Prostate gland (tissue), 2 donors: Measurements from ENCODE around the gene CDC37. TPM values are rescaled to one million over a fixed set of nuclear protein-coding genes. Genes with fewer than 3 reads are reported as not detected.

Experiments used
- DNase-seq: peaks from one replicate; pipeline ENCODE4 v3.0.0-alpha.2; 2019; ENCODE audit warnings: low spot score
- H3K27ac ChIP-seq, 2 donors: fragments of 200-600 bp; sonication (generic); 2 replicates each; pipeline ENCODE4 v1.5.1; 2017 to 2019
- H3K27me3 ChIP-seq: fragments of 200-600 bp; sonication (generic); replicated peaks from 2 replicates; pipeline ENCODE4 v1.5.1; 2019; ENCODE audit not compliant: insufficient read depth
- H3K36me3 ChIP-seq, 2 donors: fragments of 200-600 bp; sonication (generic); 1 replicate in 1 of 2; 2 replicates in 1 of 2; pipeline versions ENCODE4 v1.5.1 to v1.8.1; 2017 to 2019
- H3K4me1 ChIP-seq: fragments of 200-600 bp; sonication (generic); replicated peaks from 2 replicates; pipeline ENCODE4 v1.5.1; 2019
- H3K4me3 ChIP-seq, 2 donors: fragments of 200-600 bp; sonication (generic); 2 replicates each; pipeline ENCODE4 v1.5.1; 2017 to 2019
- H3K9me3 ChIP-seq: fragments of 200-600 bp; sonication (generic); 2 replicates; pipeline ENCODE4 v1.5.1; 2017
- POLR2A ChIP-seq: fragments of 450-650 bp; IDR thresholded peaks from one replicate; pipeline ENCODE4 v1.6.1; 2016; ENCODE audit warnings: antibody characterized with exemption, mild to moderate bottlenecking
- POLR2AphosphoS5 ChIP-seq: sonication (generic); formaldehyde crosslinking; IDR thresholded peaks from one replicate; pipeline ENCODE4 v1.6.1; 2017; ENCODE audit warnings: antibody characterized with exemption
- WGBS: methylation state at CpG from one replicate; pipeline ENCODE4 v1.1.5; 2018; 5-methylcytosine and 5-hydroxymethylcytosine counted together
- intact Hi-C: fragments of 100-400 bp; cut with DNase I; formaldehyde crosslinking; loops from one replicate; pipeline ENCODE4 v1.14.2; 2022
- total RNA-seq, 2 donors: library from RNA; depleted of rRNA; stranded (reverse); fragments of >200 nt; gene quantifications; one replicate each; pipeline ENCODE4 v1.1.0, GENCODE V29; 2016
- TF ChIP-seq, protein P1 (sequence below), 4 experiments: fragments of 200-600 bp in 2 of 4; fragments of 450-650 bp in 2 of 4; sonication (generic) in 2 of 4; IDR thresholded peaks; 1 replicate in 3 of 4; 2 replicates in 1 of 4; pipeline ENCODE4 v1.5.1; 2016 to 2019; ENCODE audit warnings: antibody characterized with exemption in 4 of 4, mild to moderate bottlenecking in 2 of 4, moderate library complexity in 2 of 4

The CDC37 gene
- total RNA-seq, 2 donors from 2014 or later: 135 to 159 TPM

DNA sequence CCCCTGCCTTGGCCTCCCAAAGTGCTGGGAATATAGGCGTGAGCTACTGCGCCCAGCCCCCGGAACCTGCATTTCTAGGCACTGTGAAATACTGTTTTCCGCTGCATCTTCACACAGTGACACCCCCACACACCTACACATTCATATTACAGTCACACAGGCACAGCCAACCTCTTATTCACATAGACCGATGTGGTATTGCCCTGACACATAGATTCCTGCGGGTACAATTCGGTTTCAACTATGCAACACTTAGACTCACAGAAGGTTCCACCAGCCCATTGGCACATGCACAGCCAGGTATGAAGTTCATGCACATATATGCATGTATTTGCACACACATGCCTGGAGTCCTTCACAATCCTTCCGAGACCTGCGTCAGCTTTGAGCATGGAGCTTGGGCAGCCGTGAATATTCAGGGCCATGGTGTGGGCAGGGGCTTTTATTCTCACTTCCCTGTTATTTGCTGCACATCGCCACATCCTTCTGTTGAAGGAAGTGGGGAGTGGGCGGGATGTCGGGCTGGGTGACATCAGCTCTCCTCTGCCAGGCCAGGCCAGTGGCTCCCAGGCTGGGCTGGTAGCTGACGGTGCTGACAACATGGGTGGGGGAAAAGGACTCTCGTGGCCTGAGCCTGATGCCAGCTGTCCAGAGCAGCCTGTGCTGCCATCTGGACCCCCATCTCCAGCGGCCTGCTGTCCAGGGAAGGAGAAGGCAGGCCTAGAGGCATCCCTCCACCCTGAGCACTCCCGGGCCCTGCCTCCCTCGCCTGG is 5.4 kb upstream of the CDC37 start:
- Histone ChIP-seq H3K27me3 (no peaks in the 10 kb centered on the region), H3K4me3 (no peak overlapping the region), H3K4me1 (peaks cover 10% of the 10 kb centered on the region), H3K36me3 (no peaks in the 10 kb centered on the region), H3K9me3 (no peaks in the 10 kb centered on the region), H3K27ac (no peak overlapping the region)
- TF ChIP-seq POLR2AphosphoS5: no peak
- DNase-seq: no peak
- 57% methylated on average over 18 of the region's 18 CpGs for WGBS
- intact Hi-C loops: no loop called here

DNA sequence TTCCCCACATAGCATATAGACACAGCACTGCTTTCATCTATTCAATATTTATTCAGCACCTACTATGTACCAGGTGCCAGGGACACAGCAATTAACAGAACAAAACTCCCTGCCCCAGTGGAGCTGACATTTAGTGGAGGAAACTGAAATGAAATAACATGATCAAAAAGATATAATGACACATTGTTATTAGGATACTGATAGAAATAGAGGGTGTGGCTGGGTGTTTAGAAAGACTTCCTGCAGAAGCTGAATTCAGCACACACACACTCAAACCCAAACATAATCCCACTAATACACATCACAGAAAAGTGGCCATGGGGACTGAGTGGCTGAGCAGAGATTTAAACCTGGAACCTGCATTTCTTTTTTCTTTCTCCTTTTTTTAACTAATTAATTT is 3.8 kb upstream of the CDC37 start:
- no peak for TF ChIP-seq POLR2A
- no peak for TF ChIP-seq POLR2AphosphoS5
- TF ChIP-seq, protein P1, sequence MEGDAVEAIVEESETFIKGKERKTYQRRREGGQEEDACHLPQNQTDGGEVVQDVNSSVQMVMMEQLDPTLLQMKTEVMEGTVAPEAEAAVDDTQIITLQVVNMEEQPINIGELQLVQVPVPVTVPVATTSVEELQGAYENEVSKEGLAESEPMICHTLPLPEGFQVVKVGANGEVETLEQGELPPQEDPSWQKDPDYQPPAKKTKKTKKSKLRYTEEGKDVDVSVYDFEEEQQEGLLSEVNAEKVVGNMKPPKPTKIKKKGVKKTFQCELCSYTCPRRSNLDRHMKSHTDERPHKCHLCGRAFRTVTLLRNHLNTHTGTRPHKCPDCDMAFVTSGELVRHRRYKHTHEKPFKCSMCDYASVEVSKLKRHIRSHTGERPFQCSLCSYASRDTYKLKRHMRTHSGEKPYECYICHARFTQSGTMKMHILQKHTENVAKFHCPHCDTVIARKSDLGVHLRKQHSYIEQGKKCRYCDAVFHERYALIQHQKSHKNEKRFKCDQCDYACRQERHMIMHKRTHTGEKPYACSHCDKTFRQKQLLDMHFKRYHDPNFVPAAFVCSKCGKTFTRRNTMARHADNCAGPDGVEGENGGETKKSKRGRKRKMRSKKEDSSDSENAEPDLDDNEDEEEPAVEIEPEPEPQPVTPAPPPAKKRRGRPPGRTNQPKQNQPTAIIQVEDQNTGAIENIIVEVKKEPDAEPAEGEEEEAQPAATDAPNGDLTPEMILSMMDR (IDR thresholded peaks at IDR 0.05): no peak
- intact Hi-C loops: no loop called here

DNA sequence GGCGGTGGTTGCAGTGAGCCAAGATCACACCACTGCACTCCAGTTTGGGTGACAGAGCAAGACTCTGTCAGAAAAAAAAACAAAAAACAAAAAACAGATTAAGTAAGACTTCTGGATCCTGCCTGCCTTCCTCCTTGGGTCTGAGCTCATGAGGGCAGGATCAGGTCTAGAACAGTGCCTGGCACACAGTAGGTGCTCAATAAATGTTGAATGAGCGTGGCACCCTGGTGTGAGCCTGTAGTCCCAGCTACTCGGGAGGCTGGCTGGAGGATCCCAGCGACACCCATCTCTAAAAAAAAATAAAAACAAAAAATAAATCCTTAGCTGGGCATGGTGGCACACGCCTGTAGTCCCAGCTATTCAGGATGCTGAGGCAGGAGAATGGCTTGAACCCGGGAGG is 2.8 kb upstream of the CDC37 start:
- Histone ChIP-seq H3K36me3 (no peaks in the 10 kb centered on the region), H3K27ac (no peak overlapping the region), H3K4me1 (peaks cover 12% of the 10 kb centered on the region), H3K9me3 (no peaks in the 10 kb centered on the region), H3K27me3 (no peaks in the 10 kb centered on the region), H3K4me3 (no peak overlapping the region)
- no peak for TF ChIP-seq POLR2AphosphoS5
- TF ChIP-seq, protein P1 (IDR thresholded peaks at IDR 0.05): no peak
- TF ChIP-seq POLR2A: no peak
- 61% methylated on average over 6 of the region's 6 CpGs for WGBS
- DNase-seq: no peak
- intact Hi-C loops: no loop called here

More for the DNA sequence above, 3.8 kb upstream of the CDC37 start:
- Histone ChIP-seq H3K27me3 (no peaks in the 10 kb centered on the region), H3K36me3 (no peaks in the 10 kb centered on the region), H3K9me3 (no peaks in the 10 kb centered on the region), H3K27ac (no peak overlapping the region), H3K4me1 (peaks cover 10% of the 10 kb centered on the region), H3K4me3 (no peak overlapping the region)
- DNase-seq: no peak

DNA sequence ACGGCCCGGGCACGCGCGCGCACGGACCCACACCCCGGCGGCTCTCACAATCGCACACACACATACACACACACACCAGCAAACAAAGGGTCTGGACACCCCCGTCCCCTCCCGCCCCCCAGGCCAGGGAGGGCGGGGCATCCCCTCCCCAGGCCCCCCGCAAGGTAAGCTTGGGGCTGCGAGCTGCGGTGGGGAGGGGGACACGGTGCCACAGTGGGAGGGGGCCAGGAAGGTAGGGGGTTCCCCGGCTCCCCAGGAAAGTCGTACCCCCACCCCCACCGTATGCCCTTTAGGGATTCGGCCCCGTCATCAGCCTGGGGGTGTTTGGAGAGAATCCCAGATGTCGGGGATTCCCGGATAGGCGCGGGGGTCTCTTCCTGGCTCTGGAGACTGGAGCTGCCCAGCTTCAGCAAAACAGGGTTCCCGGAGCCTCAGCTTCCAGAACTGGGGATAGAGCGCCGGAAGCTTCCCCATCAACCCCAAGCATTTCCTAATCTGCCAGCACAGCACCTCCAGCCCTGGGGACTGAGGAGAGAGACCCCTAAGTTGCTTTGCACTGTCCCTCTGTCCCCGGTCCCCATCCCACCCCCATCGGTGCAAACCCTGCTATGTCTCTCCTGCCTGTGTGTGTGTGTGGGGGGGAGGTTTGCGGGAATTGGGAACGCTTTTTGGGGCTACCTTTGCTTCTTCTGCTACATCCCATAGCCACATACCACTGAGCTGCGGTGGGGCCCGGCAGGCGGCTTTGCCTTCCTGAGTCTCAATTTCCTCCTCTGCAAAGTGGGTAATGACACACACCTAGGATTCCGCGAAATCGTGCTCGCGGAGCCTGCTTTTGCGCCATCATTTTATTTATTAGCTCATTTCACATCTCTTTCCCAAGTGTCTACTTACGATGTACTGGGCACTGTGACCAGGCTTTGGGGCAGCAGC is 1.8 kb upstream of the CDC37 start:
- 6% methylated on average over 31 of the region's 43 CpGs for WGBS
- peak overlapping the region in 1 of 2 donors; percentile 64 for H3K4me3 ChIP-seq
- TF ChIP-seq POLR2AphosphoS5: no peak
- TF ChIP-seq POLR2A: no peak
- TF ChIP-seq, protein P1 (IDR thresholded peaks at IDR 0.05): no peak
- DNase-seq: no peak
- no peaks in the 10 kb centered on the region for H3K36me3 ChIP-seq
- intact Hi-C loops: loop anchor here (2.0 kb wide), 1 partner anchor 20 kb away; no protein-coding TSS in a partner anchor
- peaks cover 19% of the 10 kb centered on the region for H3K4me1 ChIP-seq
- no peaks in the 10 kb centered on the region for H3K9me3 ChIP-seq
- H3K27ac ChIP-seq: no peak overlapping the region
- no peaks in the 10 kb centered on the region for H3K27me3 ChIP-seq

DNA sequence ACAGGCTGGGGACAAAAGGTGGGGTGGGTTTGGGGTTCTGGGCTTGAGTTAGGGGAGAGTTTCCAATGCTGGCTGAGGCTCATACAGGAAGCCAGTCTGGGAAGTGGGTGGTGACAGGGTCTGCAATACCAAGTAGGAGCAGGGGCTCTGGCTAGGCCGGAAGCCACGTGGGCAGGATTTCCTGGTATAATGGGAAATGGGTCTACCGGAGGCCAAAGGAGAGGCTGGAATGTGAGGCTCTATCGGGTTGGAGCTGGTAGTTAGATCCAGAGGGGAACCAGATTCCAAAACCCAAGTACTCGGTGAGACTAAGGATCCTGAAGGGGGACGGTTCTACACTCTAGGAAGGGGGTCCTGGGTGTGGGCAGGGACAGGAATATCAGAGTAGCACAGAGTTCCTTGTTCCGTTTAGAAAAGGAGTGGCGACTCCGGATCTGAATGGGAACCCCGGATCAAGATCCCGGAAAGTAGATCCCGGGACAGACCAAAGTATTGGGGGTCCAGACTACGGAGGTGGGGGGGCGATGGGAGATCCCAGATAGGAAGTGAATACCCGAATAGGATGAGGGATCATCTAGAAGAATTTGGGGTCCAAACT is 802 bp downstream of the CDC37 start:
- peaks cover 19% of the 10 kb centered on the region for H3K4me1 ChIP-seq
- no peaks in the 10 kb centered on the region for H3K9me3 ChIP-seq
- H3K27ac ChIP-seq: peak overlapping the region; percentile 72 to 73
- peak overlapping the region; percentile 64 to 86 for H3K4me3 ChIP-seq
- no peak for DNase-seq
- no peaks in the 10 kb centered on the region for H3K27me3 ChIP-seq
- intact Hi-C loops: no loop called here
- no peaks in the 10 kb centered on the region for H3K36me3 ChIP-seq
- TF ChIP-seq POLR2AphosphoS5 (no peak), POLR2A (no peak)
- TF ChIP-seq, protein P1 (IDR thresholded peaks at IDR 0.05): no peak
- 2% methylated on average over 15 of the region's 15 CpGs for WGBS
